Measurements from ENCODE around the gene RMDN2.

RMDN2 gene

DNA sequence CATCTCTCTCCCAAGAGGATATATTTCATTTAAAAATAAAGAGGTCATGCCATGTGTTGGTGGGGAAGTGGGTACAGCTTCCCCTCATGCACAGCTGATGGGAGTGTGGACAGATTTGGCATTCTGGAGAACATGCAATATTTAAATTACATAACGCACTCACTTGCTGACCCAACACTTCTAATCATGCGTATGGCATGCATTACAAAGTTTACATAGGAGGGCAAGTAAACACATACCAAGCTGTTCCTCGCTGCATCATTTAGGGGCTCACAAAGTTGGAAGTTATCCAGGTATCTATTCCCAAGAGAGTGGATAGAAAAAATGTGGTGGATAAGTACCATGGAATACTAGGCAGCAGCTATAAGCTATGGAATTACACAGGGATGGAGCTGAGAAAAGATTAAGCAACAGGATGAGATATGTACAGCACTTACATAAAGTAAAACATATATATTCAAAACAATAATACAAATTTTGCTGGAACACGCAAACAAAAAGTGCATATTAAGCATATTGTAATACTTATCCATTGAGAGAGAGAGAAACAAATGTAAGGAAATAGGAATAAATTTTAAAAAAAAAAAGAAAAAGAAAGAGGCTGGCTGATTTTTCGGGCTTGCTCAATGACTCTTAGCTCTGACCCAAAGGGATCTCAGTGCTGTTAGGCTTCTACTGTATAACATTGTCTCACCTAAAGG lies 139.9 kb downstream of the RMDN2 start:
- Mint-ChIP-seq H3K36me3 (ENCODE audit: insufficient read depth) (peaks cover 2% of the 10 kb centered on the region), H3K9me3 (no peaks in the 10 kb centered on the region), H3K27me3 (peaks cover 26 to 36% of the 10 kb centered on the region in 2 donors), H3K4me1 (ENCODE audit: low read depth in 2 of 2) (no peaks in the 10 kb centered on the region), H3K4me3 (no peak overlapping the region), H3K27ac (no peak overlapping the region)
- DNase-seq (no peak), ATAC-seq (replicated peaks) (no peak)

DNA sequence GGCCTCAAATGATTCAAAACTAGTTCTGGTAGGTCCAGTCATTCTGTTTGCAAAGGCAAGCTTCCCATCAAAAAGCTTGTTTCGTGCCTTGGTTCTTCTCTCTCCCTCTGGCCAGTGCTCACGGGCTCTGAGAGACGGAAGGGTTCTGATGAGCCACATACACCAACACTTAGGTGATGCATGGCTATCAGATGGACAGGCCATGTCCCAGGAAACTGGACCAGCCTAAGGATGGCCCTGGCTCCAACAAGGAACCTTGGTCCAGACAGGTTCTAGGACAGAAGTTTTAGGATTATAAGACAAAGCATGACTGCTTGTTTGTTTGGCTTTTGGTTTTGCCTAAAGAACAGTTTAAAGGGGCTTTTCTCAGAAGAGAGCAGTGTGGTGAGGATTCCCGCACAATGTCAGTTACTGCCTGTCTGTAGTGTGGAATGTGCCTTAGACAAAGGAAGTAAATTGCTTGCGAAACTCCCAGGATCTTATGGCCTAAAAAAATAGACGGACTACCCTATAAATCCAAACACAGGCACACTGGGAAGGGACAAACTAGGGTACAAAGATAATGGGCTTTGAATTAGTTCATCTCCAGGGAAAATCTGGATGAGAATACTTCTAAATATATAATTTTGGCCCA lies 140.5 kb downstream of the RMDN2 start:
- H3K36me3 Mint-ChIP-seq (ENCODE audit: insufficient read depth), result peaks cover 2% of the 10 kb centered on the region
- ATAC-seq (replicated peaks) (no peak), DNase-seq (no peak)
- H3K9me3 Mint-ChIP-seq, result no peaks in the 10 kb centered on the region
- H3K27me3 Mint-ChIP-seq, result peaks cover 21 to 31% of the 10 kb centered on the region in 2 donors
- no peak overlapping the region for H3K27ac Mint-ChIP-seq
- no peaks in the 10 kb centered on the region for H3K4me1 Mint-ChIP-seq (ENCODE audit: low read depth in 2 of 2)
- no peak overlapping the region for H3K4me3 Mint-ChIP-seq

DNA sequence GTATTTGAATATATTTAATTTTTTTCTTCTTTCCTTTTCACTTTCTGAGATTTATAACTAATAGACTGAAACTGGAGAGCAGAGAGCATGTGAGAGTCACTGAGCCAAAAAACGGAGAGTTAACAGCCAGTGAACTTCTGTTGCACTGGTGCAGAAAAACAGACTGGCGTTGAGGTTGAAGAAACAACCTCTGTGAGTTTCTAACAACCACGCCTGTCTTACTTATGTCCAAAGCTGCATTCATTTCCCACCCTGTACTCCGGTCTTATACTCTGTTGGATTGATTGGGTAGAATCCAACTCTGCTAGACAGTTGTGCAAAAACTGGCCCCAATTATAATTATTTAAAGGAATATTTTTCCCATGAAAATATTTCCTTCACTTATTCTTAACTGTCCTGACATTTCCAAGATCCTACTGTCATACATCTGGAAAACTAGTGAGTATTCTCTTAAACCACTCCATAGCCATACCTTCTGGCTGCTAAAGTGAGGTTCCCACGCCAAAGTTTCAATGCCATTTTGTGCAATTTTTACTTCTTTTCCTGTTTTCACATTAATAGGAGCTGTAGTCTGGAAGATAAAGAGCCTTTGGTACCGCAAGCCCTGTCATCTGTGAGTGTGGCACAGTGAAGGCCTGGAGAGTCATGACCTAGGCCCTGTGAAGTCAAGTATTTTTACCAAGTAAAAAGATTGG lies 141.5 kb downstream of the RMDN2 start:
- Mint-ChIP-seq H3K27ac (no peak overlapping the region), H3K4me1 (ENCODE audit: low read depth in 2 of 2) (no peaks in the 10 kb centered on the region), H3K36me3 (ENCODE audit: insufficient read depth) (peaks cover 2% of the 10 kb centered on the region), H3K4me3 (no peak overlapping the region), H3K27me3 (peaks cover 19 to 35% of the 10 kb centered on the region in 2 donors), H3K9me3 (no peaks in the 10 kb centered on the region)
- ATAC-seq (replicated peaks) (no peak), DNase-seq (no peak)
